Muscle of arm (tissue), 12 donors: ENCODE measurements around the gene GPR25. TPM values are rescaled to one million over a fixed set of nuclear protein-coding genes. Genes with fewer than 3 reads are reported as not detected.
A peak's percentile ranks its signal among the peaks of the same experiment; 100 is the strongest.

Experiments
- DNase-seq: peaks from one replicate; pipeline ENCODE4 v3.0.0-alpha.2; 2013
- polyA plus RNA-seq, 12 donors: library from polyadenylated mRNA; unstranded; fragments of 120-200 nt; gene quantifications; one replicate each; pipeline ENCODE4 v1.2.1, GENCODE V29; 2013; ENCODE audit not compliant: insufficient read length in 12 of 12

GPR25 gene
- polyA plus RNA-seq, 12 donors: not detected

DNA sequence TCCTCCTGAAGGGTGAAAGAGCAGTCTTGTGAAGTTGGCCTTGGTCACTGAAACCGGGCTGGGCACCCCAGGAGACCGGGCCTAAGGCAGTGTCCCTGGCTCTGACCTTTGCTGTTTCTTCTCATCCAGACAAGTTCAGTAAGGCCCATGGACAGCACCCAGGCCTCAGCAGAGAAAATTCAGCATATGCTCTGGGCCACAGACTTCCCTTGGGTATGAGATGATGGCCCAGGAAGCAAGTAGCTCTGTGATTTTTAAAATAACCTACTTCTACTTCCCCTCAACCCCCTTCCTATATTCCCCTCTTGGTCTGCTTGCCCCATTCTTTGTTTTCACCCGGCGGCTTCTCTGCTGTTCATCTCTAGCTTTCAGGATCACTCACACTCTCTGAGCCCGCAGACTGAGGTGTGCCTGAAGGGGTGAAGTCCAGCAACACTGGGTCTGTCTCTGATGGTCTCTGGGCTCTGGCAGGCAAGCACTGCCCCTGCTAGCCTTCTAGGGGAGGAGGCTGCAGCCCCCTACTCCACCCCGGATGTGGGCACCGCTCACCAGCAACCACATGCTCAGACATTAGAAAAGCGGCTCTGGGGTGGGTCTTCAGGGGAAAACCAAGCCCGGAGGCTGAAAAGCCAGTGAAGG, 2.9 kb upstream of the GPR25 start:
- no peak for DNase-seq

DNA sequence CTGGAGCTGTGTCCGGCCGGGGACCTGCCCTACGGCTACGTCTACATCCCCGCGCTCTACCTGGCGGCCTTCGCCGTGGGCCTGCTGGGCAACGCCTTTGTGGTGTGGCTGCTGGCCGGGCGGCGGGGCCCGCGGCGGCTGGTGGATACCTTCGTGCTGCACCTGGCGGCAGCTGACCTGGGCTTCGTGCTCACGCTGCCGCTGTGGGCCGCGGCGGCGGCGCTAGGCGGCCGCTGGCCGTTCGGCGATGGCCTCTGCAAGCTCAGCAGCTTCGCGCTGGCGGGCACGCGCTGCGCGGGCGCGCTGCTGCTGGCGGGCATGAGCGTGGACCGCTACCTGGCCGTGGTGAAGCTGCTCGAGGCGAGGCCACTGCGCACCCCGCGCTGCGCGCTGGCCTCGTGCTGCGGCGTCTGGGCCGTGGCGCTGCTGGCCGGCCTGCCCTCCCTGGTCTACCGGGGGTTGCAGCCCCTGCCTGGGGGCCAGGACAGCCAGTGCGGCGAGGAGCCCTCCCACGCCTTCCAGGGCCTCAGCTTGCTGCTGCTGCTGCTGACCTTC, 412 bp downstream of the GPR25 start:
- DNase-seq: no peak

DNA sequence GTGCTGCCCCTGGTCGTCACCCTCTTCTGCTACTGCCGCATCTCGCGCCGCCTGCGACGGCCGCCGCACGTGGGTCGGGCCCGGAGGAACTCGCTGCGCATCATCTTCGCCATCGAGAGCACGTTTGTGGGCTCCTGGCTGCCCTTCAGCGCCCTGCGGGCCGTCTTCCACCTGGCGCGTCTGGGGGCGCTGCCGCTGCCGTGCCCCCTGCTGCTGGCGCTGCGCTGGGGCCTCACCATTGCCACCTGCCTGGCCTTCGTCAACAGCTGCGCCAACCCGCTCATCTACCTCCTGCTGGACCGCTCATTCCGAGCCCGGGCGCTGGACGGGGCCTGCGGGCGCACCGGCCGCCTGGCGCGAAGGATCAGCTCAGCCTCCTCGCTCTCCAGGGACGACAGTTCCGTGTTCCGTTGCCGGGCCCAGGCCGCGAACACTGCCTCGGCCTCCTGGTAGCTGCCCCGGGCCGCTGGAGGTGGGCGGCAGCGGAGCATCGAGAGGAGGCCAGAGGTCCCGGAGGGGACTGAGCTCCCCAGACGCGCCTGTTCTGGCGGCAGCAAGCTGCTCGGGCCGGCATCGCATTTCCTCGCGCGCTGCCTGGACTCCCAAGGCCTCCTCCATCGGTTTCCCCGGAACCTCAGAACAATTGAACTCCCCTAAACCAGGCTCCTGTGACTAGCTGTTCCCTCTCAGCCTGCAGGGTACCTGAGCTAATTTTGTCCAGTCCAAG, 1.1 kb downstream of the GPR25 start:
- DNase-seq: no peak

DNA sequence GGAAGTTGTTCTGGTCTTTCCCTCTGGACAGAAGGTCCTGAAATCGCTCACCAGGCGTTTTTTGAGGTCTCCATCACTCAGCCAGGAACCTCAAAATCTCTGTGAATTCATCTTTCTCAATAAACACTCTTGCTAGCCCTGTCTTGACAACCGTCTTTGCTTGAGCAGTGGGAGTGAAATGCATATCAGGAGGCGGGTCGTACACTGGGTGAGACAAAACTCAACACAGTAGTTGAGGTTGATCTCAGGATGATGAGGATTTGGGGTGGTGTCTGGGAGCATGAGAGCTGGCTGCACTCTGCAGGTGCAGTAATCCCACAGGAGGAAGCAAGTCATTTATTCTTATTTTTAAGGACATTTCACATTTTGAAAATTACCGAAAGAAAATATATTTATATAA, 1.9 kb downstream of the GPR25 start:
- DNase-seq: no peak

DNA sequence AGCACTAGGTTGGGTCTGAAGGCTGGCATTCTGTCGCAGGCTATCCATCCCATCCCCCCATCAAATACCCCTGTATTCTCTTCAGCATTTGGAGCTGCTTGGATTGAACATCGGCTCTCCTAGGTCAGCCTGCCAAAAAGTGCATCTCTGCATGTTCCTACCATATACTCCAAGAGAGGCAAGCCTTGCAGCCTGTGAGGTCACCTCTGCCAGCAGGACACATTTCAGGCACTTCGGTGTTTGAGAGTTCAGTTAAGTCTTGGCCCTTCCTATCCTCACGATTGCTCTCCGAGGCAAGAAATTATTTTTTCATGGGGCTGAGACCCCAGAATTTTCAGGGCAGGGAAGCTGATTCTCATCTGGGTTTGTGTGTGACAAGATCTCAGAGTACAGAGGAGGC, 2.6 kb downstream of the GPR25 start:
- DNase-seq: no peak

DNA sequence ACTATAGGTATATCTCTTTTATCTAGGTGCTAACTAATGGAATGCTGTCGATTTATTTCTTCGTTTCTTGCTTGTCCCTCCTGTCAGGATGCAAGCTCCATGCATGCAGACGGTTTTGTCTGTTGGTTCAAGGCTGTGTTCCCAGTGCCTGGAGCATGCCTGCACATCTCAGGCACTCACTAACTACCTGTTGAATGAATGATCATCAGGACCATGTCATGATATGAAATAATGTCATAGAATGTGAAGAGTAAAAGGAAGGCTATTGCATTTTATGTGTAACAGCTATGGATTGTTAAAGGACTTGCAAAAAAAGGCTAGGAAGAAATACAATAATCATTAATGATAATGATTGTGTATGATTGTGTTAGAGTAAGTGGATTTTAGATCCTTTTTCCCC, 4.2 kb downstream of the GPR25 start:
- DNase-seq: no peak

DNA sequence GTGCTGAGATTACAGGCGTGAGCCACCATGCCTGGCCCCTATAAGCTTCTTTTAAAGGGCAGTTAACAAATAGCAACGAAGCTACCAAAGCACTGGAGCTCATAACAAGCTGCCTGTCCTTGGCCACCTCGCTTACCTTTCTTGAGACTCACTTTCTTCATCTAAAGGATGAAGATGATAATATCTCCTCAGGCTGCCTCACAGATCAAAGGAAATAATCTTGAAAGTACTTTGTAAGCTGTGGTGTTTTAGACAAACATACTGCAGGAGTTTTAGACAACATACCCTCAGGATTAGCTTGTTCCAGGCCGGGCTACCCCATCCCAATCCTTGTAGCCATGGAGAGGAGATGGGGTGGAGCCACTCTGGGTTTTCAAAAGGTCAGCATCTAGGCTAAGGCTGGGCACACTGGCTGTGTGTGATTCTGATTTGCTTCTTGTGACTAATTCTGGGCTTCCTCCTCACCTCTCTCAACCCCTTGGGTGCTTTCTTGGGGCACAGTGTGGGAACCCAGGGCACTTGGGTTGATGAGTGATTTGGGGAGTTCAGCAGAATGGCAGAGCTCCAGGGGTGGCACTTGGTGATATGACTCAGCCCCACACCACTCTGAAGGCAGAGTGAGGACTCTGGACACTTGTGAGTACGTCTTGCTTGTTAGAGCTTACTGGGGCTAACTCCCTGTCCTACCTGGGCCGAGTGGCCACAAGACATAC, 5.2 kb downstream of the GPR25 start:
- DNase-seq: no peak

DNA sequence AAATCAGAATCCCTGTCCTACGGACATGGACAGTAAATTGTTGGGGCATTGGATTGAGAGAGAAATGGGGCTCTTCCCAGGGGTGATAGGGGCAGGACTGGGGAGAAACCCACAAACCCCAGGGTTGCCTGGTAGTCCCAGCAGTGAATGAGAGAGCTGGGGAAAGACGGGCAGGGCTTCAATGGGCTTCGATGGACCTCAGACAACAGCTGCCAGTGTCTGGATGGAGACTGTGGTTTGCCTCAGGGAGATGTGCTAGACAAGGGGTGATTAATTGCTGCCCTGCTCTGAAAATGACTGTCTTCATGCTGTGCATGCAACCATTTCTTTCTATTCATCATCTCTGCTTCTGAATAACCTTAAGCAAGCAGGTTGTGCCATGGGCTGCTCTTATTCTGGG, 7.4 kb downstream of the GPR25 start:
- DNase-seq: no peak

DNA sequence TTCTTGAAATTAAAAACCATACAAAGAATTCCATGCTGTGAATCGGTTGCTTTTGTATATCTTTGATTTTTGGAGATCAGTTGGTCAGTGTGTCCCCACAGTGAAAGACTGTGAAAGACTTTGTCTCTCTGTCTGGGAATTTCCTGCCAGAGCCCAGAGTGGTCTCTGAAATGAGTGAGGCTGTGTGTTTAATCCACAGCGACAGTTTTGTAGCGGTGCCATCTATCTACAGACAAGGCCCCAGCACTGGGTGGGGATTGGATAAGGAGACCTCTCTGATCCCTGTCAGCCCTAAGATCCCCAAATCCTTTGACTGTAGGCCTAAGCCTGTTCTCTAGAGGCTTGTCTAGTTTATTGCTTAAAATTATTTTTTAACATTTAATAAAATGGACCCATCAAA, 10.3 kb downstream of the GPR25 start:
- no peak for DNase-seq

DNA sequence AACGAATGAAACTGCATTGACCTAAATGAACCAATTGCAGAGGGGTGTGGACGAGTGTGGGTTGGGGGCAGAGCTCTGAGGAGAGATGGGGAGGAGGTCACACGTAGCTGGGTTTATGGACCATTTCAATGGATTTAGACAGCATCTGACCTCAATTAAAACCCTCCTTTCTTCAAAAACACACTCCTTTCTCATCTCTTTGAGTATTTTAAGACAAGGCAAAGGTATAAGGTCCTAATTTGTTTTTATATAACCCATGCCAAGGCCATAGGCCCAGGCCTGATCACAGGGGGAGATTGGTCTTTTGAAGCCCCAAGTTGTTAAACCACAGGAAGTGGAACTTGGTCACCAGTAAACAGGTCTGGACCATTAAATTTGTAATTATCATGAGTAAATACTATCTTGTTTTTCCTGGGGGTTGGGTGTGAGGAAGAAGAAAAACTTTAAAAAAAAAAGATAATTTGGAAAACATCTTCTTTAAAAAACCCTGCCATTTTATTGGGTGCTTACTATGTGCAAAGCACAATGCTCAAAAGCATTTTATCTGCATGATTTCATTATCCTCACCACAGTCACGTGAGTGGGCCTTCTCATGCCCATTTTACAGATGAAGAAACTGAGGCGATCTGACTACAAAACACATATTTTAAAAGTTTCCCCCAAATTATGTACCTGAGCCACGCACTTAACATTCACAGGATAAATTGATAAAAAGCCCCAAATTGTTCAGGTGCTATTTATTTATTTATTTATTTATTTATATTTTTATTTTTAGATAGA, 13.0 kb downstream of the GPR25 start:
- no peak for DNase-seq

DNA sequence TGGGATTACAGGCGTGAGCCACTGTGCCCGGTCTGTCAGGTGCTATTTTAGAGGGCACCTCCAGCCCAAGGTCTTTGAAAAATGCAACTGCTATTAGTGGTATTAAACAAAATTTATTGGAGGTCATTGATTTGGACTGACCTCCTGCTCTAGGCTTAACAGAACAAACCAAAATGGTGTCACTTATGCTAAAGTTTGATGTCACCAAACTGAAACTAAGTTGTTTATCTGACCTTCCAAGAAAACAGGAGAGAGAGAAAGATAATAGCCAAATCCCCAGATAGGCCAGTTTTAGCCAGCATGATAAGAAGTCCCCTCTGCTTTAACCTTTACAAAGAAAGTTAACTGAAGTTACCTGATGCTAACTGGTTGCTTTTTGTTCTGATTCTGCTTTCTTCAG, 13.8 kb downstream of the GPR25 start:
- DNase-seq: no peak

DNA sequence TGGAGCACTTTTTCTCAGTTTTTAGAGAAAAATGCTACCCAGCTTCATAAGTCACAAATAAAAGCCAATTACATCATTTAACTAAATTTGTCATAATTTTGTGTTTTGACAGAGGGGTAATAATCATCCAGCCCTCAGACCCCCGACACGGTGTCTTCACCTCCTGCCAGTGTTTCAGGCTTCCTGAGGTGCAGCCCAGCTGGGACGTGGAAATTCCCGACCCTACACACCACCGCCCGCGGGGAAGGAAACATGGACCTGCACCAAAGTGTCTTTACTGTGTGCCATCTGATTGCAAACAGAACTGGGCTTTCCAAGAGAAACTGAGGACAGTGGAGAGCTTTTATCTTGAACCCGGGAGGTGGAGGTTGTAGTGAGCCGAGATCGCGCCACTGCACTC, 14.3 kb downstream of the GPR25 start:
- DNase-seq: no peak

DNA sequence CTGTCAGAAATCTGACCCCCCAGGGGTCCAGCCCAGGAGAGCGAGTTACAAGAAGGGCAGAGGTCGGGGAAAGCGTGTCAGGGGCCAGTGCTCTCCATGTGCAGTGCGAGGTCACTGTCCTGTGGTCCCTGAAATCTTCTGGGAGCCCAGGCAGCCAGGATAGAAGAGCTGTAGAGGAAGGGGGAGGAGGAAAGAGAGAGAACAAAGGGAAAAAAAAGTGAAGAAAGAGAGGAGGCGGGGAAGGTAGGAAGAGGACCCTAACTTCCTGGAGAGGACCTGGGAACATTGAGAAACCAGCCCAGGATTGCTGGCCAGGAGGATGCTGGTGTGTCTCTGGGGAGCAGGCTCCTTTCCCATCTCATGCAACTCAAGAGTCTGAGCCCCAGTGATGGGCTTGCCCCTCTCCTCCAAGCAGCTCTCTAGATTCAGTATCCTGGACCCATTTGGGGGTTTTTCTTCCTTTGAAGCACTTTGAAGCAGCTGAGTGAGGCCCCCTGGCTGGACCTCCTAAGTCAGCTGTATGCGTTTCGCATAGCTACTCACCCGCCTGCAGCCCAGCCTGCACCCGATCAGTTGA, 15.1 kb downstream of the GPR25 start:
- no peak for DNase-seq

DNA sequence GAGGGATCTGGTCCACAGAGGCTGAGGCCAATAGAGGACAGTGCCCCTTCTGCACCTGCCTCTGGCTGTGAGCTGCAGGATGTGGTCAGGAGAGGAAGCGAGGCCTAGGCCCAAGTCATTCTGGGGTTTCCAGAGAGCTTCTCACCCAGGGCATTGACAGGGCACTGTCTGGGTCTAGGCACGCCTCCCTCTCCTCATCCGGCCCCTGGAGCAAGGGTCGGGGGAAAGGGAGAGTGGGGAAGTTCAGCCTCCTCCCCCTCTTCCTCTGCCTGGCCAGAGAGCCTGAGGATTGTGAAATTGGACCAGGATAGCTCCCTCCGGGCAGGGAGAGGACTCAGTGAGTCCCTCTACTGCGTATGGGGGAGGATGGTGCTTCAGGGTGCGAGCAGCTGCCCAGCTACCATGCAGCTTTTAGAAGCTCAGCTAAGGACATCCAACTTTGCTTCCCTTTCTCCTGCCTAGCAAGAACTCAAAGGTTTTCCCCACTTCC, 15.6 kb downstream of the GPR25 start:
- DNase-seq: no peak

DNA sequence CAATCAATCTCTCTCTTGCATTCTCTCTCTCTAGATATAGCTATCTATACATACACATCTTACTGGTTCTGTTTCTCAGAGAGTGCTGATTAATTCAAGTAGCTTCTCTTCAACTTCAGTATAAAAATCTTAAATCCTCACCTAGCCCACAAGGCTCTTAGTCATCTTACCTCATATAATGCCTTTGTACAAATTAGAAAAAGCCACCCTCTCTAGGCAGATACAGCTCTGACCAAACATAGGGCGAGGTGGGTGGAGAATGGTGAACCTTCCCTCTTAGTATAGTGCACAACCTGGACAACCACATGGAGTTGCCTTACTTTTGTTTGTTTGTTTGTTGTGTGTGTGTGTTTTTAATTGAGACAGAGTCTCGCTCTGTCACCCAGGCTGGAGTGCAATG, 16.8 kb downstream of the GPR25 start:
- DNase-seq: no peak

DNA sequence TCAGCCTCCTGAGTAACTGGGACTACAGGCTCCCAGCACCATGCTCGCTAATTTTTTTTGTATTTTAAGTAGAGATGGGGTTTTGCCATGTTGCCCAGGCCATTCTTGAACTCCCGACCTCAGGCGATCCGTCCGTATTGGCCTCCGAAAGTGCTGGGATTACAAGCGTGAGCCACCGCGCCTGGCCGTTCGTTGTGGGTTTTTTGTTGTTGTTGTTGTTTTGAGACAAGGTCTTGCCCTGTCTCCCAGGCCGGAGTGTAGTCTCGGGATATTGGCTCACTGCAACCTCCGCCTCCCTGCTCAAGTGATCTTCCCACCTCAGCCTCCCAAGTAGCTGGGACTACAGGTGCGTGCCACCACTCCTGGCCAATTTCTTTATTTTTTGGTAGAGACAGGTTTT, 17.2 kb downstream of the GPR25 start:
- DNase-seq: no peak

DNA sequence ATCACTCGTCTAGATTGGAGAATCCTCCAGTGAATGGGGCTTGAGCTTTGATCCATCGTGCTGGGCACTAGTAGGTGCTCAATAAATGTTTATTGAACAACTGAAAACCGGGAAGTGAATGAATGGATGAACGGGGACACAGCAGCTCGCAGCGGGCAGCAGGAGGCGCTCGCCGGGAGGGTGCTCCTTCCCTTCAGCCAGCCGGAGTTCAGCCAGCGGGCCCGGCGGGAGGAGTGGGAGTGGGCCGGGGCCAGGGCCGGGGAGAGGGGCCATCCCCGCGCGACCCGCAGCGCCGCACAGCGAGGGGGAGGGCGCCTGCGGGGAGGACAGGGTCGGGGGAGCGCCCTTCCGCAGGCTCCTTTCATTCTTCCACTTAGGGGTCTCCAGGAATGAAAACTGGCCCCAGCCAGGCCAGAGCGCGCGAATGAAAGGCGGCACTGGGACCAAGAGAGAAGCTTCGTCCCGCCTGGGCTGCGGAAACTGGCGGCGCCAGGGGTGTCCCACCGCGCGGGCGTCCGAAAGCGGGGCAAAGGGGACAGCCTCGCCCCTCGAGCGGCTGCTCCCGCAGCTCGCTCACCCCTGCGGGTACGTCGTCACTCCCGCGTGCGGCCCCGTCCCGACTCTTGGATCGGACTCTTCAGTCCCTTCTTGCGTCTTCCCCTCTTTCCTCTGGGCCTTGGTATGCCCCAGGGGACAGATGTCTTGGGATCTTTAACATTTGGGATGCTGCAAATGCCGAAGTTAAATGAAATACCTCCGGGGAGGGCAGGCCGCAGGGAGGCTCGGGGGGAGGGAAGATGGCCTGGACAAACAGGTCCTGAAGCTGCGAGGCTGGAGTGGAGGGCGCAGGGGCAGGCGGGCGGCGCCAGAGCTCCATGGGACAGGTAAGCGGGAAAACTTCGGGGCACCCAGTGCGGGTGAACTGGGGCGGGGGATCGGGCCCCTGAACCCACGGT, 18.3 kb downstream of the GPR25 start:
- peak; percentile 32 for DNase-seq

DNA sequence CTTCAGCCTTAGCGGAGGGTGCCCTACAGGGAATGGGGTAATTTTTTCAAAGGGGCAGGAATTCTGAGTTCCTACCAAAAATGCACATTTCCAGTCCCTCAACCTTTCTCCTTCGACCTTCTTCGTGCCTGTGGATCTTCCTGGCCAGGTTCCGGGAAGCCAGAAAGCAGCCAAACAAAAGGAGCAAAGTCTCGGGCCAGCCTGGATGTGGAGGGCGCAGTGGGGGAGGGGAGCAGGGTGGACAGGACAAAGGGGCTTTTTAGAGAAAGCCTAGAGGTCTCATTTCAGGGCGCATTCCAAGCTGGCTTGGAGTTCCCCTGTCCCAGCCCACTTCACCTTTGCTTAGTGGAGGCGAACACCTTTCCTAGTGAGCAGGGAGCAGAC, 19.0 kb downstream of the GPR25 start:
- no peak for DNase-seq

DNA sequence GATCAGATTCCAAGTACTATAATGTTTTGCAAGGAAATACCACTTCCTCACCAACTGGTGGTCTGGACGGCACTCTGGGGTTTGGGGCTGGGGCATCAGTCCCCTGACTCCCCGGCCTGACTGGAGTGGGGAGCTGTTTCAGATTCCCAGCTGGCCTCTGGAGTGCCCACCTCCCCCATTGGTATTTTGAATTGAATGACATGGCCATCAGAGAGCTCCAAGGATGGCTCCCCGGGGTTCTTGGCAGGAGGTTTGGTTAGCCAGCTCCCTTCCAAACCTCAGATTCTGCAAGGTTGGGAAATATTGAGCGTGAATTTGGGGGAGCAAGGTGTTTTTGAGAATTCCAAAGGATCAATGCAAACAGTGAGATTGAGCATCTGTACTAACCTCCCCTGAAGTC, 19.8 kb downstream of the GPR25 start:
- DNase-seq: no peak

DNA sequence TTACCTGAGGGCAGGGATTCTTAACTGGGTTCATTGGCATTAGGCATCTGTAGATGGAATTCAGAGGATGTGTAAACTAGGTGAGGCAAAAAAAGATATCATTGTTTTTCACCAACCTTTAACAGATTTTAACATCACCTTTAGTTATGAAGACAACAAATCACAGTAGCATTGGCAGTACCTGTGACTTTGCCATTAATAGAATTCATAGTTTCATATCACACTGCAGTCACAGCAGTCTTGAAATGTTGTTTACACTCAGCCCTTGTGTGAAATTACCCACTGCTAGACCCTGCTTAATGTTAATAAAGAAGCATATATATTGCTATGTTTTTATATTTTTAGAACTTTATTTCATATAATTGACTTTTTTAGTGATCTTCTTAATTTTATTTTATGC, 20.2 kb downstream of the GPR25 start:
- DNase-seq: no peak
